Activated CD4-positive, alpha-beta T cell treated with anti-CD3 and anti-CD28 coated beads, Interleukin-2, amount 50 U/mL, for 1 hour (primary cell): ENCODE data around the gene RPL18.
A peak's percentile ranks its signal among the peaks of the same experiment; 100 is the strongest.
"Not testable (repeated sequence)": the region's sequence is repeated elsewhere in the genome, so short reads cannot be mapped to it uniquely, and the experiment has no call there.

Experiments used
- DNase-seq: peaks from one replicate; pipeline ENCODE4 v3.0.0-alpha.2; 2020

The RPL18 gene

DNA sequence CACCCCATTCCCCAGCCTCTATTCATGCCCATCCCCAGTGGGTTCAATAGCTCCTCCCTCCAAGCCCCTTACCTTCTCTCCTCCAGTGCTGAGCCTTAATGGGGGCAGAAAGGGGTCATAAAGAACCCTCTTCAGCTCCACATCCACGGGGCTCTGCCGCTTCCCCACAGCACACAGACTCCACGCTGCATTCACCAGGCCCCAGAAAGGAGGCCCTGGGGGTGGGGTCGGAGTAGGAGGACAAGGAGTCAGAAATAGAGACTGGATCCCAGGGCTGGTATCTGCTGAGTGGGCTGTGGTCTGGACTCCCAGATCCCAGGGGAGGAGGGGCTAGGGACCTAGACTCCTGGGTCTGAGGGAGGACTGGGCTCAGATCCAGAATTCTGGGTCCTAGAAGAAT is 25.4 kb upstream of the RPL18 start:
- no peak for DNase-seq

DNA sequence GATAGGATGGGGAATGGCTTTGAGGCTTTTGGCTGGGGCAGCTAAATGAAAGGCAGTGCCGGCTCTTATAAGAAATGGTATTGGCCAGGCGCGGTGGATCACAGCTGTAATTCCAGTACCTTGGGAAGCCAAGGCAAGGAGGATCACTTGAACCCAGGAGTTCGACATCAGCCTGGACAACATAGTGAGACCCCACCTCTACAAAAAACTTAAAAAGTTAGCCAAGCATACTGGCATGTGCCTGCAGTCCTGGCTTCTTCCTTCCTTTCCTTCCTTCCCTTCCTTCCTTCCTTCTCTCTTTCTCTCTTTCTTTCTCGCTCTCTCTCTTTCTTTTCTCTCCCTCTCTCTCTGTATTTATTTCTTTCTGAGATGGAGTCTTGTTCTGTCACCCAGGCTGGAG is 23.9 kb upstream of the RPL18 start:
- DNase-seq, result no peak

DNA sequence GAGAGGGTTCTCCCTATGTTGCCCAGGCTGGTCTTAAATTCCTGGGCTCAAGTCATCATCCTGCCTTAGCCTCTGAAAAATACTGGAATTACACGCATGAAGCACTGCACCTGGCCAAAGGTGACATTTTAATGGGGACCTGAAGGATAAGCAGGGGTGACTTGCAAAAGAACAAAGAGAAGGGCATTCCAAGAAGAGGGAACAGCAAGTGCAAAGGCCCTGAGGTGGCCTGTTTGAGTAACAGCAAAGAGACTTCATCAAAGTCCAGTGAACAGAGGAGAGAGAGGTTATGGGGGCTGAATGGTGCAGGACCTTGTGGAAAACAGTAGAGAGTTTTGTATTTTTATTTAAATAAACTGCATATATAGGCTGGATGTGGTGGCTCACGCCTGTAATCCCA is 22.9 kb upstream of the RPL18 start:
- no peak for DNase-seq

- no peak for DNase-seq
These were observed 20.8 kb upstream of the RPL18 start for GRCh38 chr19:48639483-48640375.

DNA sequence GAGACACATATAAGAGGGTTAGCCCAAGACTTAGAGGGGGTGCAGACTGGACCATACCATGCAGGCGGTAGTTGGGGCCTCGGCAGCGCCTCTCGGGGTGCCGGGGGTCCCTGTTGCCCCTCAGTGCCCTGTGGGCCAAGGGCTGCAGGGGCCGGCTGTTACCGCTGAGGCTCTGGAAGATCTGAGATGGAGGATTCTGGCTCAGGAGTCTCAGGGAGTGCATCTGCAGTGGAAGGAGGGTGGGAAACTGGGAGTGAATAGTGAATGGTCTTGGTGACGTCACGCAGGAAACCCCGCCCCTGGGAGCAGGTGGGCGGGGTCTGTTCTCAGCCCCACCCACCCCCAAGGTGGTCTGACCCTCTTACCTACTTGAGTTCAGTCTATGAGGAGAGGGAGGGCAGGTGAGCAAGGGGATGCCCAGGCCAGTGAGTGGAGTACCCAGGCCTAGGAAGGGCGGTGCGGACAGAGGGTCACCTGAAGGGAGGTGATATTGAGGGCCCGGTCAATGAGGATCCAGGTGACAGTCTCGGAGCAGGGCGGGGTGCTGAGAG is 19.9 kb upstream of the RPL18 start:
- no peak for DNase-seq

DNA sequence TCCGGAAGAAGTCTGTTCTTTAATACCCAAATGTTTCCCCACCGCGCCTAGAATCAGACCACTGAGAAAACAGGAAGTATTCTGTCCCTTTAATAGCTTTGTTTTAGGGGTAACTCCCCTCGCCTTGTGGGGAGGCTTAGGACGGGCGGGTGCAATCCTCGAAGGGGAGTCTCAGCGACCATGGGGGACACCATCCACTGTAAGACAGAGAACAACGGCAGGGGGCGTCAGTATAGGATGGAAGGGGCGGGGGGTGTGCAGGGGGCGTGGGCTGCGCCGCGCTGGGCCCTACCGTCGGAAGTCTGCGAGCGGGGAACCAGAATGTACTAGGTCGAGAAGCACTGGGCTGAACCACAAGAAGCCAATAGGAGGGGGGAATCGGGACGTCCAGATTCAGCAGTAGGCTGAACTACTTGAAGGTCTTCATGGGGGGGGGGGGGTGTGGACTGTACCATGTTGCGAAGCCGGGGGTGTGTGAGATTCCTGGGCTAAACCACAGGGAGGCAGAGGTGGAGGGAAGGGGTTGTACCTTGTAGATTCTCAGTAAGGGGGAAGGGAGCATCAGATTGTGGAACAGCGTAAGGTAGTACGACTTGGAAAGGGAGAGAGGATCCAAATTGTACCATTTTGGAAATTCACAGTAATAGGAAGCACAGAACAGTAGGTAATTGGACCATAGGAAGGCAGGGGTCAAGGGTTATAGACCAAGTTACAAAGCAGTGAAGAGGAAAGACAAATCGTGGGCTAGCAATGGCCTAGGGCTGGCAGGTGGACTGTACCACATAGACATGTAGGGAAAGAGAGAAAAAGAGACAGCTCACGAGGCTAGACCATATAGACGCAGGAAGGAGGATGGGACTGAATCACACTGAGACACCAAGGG is 19.2 kb upstream of the RPL18 start:
- DNase-seq, result peak; percentile 80

GRCh38 chr19:48637449-48637947 is 18.5 kb upstream of the RPL18 start:
- DNase-seq, result peak; percentile 100

- DNase-seq, result peak; percentile 26
These were observed 18.0 kb upstream of the RPL18 start, which contains the start of gene DBP for GRCh38 chr19:48636859-48637448. Gene DBP, minus strand, starts transcription at chr19:48637379. Its CDS starts 385 bp downstream, at chr19:48636994.

GRCh38 chr19:48635966-48636858 is 17.2 kb upstream of the RPL18 start:
- DNase-seq, result peak; percentile 29

GRCh38 chr19:48635263-48635965 is 16.4 kb upstream of the RPL18 start:
- DNase-seq, result peak; percentile 71

DNA sequence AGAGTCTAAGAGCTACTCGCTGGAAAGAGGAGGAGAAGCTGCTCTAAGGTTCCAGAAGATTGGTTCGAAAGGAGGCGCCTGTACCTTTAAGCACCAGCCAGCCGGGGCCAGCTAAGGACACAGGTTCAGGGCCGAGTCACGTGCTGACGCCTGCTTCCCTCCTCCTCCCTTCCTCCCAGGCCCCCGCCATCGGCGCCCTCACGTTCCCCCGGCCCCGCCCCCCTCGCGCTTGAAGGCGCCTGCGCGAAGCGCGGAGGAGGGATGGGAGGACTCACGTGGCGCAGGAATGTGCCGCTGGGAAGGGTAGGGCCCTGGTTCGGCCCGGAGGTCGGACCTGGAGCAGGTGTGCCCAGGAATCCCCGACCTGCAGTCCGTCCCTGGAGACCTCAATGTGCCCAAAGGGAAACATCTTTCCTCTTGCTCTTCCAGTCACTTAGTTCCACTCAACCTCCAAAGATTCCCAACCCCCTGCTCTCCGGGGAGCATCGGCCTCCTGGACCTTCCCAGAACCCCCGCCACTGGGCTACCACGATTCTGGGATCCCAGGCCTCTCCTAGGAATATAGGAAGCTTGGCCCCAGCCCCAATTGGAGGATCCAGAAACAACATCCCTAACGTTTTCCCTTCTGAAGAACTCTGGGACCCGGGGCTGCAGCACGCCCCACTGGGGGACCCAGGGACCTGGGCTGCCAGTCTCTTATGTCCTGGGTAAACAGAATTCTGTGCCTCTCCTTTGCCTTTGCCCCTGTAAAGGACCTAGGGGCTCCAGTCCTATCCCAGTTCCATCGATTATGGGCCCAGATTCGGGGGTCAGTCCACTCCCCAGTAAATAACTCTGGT is 15.7 kb upstream of the RPL18 start:
- DNase-seq, result peak; percentile 89

DNA sequence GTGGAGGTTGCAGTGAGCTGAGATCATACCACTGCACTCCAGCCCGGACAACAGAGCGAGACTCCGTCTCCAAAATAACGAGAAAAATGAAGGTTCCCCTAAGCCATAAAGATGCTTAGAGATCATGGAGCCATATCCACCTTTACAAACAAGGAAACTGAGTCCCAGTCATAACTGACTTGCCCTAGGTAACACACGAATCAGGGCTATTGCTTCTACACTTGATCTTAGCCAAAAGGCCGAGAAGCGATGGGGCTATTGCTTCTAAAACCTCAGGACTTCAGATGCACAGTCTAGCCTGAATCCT is 15.0 kb upstream of the RPL18 start:
- DNase-seq, result no peak

DNA sequence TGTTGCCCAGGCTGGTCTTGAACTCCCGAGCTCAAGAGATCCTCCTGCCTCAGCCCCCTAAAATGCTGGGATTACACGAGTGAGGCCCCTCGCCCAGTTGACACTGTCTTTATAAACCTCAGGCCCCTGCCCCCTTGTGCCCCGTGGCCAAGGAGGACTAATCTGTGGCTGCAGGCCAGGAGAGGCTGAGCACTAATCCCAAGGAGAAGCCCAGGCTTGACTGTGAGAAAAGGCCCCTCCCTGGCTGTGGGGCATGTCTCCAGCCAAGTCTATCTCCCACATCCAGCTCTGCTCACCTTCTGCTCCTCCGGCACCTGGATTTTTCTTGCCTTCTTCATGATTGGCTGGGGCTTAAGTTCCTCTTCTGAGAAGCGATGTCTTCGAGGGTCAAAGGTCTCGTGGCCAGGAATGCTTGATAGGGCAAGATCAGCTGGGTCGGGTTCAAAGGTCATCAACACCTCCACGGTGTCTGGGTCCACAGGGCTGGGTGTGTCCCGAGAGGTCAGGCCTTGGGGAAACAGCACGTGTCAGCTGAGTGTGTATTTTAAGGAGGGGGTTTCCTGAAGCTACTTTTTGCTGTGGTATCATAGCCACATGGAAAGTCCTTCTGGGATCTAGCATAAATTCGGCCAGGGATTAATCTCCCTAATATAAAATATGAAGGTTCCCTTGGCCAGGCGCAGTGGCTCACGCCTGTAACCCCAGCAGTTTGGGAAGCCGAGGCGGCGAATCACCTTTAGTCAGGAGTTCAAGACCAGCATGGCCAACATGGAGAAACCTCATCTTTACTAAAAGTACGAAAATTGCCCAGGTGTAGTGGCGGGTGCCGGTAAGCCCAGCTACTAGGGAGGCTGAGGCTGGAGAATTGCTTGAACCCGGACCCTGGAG is 14.4 kb upstream of the RPL18 start:
- no peak for DNase-seq

DNA sequence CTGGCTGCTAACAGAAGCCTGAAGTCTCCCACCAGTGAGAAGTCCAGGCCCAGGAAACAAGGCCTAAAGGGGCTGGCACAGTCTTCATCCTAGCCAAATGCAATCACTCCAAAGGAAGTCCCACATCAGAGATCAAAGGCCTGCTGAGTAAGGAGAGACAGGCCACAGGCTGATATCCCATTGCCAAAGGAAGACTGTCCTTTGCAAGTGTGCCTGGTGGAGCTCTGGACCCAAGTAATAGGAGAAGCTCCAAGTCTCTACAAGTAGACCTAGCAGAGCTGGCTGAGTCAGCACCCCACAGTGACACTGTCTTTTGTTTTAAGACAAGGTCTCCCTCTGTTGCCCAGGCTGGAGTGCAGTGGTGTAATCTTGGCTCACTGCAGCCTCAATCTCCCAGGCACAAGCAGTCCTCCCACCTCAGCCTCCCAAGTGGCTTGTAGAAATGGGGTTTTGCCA is 13.7 kb upstream of the RPL18 start:
- no peak for DNase-seq

DNA sequence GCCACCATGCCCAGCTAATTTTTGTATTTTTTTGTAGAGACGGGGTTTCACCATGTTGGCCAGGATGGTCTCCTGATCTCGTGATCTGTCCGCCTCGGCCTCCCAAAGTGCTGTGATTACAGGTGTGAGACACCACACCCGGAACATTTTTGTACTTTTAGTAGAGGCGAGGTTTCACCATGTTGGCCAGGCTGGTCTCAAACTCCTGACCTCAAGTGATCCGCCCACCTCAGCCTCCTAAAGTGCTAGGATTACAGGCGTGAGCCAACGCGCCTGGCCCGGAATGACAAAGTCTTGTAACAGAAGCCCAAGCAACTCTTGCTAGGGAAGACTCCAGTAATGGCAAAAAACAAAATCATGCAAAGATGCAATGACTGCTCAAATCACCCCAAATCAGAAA is 13.3 kb upstream of the RPL18 start:
- DNase-seq, result not testable (repeated sequence)

- DNase-seq, result no peak
These were observed 12.2 kb upstream of the RPL18 start for GRCh38 chr19:48631225-48631624.

DNA sequence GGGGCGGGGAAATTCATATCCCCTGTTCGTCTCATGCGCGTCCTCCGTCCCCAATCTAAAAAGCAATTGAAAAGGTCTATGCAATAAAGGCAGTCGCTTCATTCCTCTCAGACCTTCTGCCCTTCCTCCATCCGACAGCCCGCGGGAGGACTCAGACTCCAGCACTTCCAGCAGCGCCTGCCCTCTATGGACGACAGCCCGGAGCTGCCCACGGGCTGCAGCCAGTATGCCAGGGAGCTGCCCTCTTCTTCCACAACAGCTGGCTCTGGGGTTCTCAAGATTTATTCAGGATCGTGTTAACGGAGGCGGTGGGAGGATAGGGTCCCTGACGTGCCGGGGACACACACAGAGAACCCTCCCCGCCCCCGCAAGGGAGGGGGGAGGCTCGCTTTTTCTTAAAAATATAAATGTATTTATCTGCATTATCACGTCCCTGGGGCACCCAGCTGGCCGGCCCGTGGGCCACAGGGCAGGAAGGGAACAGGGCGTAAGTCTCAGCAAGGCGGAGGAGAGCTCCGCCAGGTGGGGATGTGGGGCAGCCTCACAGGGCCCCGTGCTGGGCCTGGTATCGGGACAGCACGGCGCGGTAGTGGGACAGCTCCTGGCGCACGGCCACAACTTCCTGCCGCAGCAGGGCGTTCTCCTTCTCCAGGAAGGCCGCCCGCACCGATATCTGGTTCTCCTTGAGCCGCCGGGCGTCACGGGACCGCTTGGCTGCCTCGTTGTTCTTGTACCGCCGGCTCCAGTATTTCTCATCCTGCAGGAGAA is 11.5 kb upstream of the RPL18 start:
- no peak for DNase-seq

DNA sequence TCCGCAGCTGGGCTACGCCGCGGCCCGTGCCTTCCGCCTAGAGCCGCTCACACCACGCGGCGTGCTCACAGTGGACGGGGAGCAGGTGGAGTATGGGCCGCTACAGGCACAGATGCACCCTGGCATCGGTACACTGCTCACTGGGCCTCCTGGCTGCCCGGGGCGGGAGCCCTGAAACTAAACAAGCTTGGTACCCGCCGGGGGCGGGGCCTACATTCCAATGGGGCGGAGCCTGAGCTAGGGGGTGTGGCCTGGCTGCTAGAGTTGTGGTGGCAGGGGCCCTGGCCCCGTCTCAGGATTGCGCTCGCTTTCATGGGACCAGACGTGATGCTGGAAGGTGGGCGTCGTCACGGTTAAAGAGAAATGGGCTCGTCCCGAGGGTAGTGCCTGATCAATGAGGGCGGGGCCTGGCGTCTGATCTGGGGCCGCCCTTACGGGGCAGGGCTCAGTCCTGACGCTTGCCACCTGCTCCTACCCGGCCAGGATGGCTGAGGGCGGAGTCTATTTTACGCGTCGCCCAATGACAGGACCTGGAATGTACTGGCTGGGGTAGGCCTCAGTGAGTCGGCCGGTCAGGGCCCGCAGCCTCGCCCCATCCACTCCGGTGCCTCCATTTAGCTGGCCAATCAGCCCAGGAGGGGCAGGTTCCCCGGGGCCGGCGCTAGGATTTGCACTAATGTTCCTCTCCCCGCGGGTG is 10.8 kb upstream of the RPL18 start:
- no peak for DNase-seq
